HUDEP-2 (cell line): ENCODE measurements around the gene HSPA9.

Source experiments
- DNase-seq, 76 experiments: peaks; one replicate each; lab custom pipeline; 2025; ENCODE audit not compliant: unreplicated experiment in 76 of 76; lab: John Stamatoyannopoulos, UW

HSPA9 gene

GRCh38 chr5:138575194-138576015, at the start of gene HSPA9:
TSS of gene HSPA9 (minus strand) at chr5:138575401. CDS start at chr5:138575318, 83 bp downstream.
- peak; percentile 79 to 100 (median 97) for DNase-seq

GRCh38 chr5:138623053-138623452, 47.9 kb upstream of the HSPA9 start:
- no peak for DNase-seq

- DNase-seq, result no peak
These were observed 46.9 kb upstream of the HSPA9 start for GRCh38 chr5:138622051-138622450.

GRCh38 chr5:138620663-138621224, 45.5 kb upstream of the HSPA9 start:
- no peak for DNase-seq

- DNase-seq, result no peak
These were observed 41.3 kb upstream of the HSPA9 start for GRCh38 chr5:138616508-138616907.

GRCh38 chr5:138615461-138615860, 40.3 kb upstream of the HSPA9 start:
- no peak for DNase-seq

GRCh38 chr5:138611678-138612218, 36.5 kb upstream of the HSPA9 start:
- no peak for DNase-seq

- DNase-seq, result no peak
These were observed 35.9 kb upstream of the HSPA9 start for GRCh38 chr5:138610918-138611677.

GRCh38 chr5:138610415-138610917, 35.3 kb upstream of the HSPA9 start:
- DNase-seq, result no peak

GRCh38 chr5:138606378-138607064, 31.3 kb upstream of the HSPA9 start:
- DNase-seq, result no peak

- no peak for DNase-seq
These were observed 30.2 kb upstream of the HSPA9 start for GRCh38 chr5:138605254-138605972.

GRCh38 chr5:138604176-138604785, 29.1 kb upstream of the HSPA9 start:
- no peak for DNase-seq

GRCh38 chr5:138603249-138603920, 28.2 kb upstream of the HSPA9 start:
- no peak for DNase-seq

GRCh38 chr5:138602371-138603000, 27.3 kb upstream of the HSPA9 start:
- DNase-seq, result no peak

GRCh38 chr5:138601444-138601843, 26.2 kb upstream of the HSPA9 start:
- peak in 2 of 76 experiments; percentile 18 to 22 for DNase-seq

GRCh38 chr5:138600446-138600845, 25.2 kb upstream of the HSPA9 start:
- DNase-seq, result no peak

GRCh38 chr5:138597661-138598400, 22.6 kb upstream of the HSPA9 start:
- no peak for DNase-seq
